ENCODE results near the gene ATP10A.

DNA sequence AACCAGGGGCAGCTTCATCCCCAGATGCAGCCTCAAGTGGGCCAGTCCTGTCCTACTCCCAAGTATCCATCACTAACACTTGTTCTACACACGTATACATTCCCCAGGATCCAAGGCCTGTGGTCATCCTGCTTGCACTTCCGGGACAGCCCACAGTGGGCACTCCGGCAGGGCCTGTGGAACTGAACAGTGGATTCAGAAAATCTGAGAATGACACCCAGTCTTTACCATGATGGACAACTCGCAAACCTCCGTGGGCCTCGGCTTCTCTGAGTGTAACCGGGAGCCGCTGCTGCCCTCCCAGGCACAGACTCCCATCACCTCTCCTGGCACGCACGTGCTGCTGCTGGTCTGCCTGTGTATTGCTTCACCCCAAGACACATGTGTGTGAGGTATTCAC lies 59.6 kb downstream of the ATP10A start:
- no peak for TF ChIP-seq EZH2 (IDR thresholded peaks at IDR 0.05)
- no peak for TF ChIP-seq POLR2AphosphoS5 (IDR thresholded peaks at IDR 0.05; ENCODE audit: borderline replicate concordance, low read depth, low read length)
